Islet precursor cell (in vitro differentiated cells): Measurements from ENCODE around the gene TMPRSS11A.
A peak's percentile ranks its signal among the peaks of the same experiment; 100 is the strongest.

Experiments
- DNase-seq: peaks from one replicate; pipeline ENCODE4 v3.0.0-alpha.2; 2018

TMPRSS11A gene

DNA sequence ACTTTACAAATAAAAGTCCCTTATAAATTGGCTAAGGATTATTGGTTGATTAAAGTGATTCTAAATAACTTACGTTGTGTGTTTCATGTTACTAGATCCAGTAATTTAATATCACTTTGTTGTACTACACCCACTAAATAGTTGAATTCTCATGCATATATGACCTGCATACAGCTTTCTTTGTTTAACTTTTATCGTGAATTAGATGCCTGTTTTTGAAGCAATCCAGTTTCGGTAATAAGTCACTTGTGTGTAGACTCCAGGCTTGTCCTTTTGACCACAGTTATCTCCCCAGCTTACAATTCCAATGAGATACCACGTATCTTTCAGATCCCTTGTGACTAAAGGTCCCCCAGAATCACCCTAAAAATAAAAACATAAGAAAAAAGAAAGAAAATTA, 52.2 kb downstream of the TMPRSS11A start:
- DNase-seq, result no peak

DNA sequence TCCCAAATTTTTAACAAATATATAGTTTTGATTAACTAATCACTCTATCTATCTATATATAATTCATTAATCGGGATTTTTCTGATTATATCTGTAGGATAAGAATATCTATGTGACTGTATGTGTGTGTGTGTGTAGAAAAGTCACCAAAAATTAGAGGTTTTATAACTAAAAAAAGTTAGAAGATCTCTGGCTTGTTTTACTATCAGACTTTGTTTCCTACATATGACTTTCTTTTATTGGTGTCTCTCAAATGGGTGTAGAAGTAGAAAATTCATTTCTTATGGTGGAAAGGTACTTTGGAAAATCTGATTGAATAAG, 52.7 kb downstream of the TMPRSS11A start:
- DNase-seq, result no peak

DNA sequence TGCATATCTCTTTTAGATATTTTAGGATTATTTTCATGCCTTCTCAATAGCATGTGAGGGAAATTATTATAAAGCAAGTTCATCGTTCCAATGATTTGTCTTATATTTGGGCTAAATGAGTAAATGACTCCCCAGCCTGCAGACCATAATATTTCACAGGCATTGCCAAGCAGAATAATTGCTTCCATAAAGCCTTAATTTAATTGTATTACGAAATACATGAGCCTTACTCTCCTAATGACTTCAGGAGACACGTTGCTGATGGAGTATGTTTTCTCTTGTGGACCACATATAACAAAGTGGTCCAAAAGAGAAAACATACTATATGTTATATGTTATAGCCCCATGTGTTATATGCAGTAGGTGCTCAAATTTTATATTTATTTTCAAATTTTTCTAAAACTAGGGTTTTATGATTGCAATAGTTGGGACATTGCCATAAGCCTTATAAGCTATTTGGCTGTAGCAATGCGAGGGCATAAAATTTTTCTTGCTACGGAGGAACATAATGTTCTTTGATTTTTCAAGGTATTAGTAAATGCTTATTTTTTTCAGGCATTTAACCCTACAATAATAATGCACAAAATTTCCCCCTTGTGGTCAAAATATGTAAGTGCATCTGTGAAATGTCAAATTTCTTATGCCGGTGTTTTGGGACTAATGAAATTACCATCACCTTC, 53.2 kb downstream of the TMPRSS11A start:
- no peak for DNase-seq

DNA sequence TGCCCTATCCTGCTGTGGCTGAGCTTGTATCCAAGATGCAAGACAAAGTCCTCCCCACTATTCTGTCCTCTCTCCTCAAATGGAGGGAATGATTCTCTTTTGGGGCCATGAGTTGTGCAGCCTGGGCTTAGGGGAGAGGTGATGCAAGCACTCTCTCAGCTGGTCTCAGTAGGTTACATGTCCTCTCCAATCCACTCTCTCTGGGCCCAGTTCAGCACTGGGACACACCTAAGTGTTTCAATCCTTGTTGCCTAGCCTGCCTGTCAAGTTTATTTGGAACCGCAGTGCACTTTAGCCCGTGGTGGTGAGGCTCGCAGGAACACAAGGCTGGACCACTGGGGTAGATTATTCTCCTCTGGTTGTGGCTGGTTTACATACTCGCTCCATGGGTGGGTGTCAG, 55.6 kb downstream of the TMPRSS11A start:
- DNase-seq, result no peak

DNA sequence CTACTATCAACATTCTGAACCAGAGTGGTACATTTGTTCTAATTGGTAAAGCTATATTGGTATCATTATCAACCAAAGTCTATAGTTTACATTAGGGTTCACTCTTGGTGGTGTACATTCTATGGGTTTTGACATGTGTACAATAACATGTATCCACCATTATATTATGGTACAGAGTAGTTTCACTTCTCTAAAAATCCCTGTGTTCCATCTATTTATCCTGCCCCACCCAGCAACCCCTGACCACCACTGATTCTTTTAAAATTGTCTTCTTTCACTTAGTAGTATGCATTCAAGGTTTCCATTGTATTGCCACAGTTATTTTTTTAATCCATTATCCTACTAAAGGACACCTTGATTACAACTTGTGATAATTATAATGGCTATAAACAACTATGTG, 64.2 kb downstream of the TMPRSS11A start:
- no peak for DNase-seq

DNA sequence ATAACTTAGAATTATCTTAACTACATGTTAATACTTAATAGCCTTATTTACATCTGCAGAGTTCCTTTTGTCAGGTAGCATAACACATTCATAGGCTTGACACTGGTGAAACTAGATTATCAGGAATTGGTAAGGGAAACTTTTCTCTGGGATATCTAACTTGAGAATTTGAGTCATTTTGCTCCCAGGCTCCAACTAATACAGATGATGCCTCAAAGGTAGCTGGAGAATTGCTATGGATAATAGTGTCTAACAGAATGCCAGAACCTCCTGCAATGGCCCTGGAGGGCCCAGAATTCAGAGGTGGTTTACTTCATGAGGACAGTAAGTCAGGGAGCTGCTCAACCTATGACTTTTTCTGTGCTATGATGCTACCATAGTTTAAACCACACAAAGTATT, 65.6 kb downstream of the TMPRSS11A start:
- no peak for DNase-seq

DNA sequence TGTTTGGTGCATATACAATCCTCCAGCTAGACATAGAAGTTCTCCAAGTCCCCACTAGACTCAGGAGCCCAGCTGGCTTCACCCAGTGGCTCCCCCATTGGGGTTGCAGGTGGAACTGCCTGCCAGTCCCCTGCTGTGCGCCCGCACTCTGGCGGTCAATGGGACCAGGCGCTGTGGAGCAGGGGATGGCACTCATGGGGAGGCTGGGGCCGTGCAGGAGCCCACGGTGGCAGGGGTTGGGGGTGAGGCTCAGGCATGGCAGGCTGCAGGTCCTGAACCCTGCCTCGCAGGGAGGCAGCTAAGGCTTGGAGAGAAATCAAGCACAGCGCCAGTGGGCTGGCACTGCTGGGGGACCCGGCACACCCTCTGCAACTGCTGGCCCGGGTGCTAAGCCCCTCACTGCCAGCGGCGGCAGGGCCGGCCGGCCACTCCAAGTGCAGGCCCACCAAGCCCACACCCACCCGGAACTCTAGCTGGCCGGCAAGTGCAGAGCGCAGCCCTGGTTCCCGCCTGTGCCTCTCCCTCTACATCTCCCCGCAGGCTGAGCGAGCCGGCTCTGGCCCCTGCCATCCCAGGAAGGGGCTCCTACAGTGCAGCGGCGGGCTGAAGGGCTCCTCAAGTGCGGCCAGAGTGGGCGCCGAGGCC, 66.8 kb downstream of the TMPRSS11A start:
- no peak for DNase-seq

DNA sequence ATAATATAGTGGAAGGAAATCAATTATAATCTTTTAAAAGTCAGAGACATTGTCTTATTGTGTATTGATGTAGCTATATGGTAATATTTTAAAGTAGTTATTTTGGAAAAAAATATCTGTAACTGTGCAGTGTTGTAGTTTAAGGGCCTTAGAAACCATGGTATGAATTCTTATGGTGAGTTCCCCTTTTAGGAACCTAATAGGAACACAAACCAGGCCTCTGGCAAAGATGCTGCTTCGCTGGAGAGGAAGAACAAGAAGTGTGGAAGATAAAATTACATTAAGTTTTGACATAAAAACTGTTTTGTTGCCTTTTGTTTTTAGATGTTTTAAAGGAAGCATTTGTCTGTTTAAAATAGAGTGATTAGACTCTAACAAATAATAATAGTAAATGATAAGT, 68.6 kb downstream of the TMPRSS11A start:
- no peak for DNase-seq

DNA sequence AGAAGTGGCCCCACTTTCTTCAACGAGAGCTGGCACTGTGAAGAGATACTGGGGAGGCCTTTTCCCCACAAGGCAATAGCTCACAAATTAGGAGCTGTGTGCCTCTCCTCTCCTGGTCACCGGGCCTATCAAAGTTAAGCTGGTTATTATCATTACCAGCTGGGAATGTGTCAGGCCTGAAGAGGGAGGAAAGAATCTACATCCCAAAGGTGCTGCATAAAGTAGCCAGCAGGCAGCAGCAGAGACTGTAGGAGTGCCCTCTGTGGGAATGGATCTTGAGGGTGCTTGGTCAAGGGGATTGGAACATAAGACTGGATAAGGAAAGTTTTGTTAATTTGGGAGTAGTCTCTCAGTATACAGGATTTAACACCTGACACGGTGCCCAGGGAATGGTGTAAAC, 70.4 kb downstream of the TMPRSS11A start:
- DNase-seq, result peak; percentile 58

DNA sequence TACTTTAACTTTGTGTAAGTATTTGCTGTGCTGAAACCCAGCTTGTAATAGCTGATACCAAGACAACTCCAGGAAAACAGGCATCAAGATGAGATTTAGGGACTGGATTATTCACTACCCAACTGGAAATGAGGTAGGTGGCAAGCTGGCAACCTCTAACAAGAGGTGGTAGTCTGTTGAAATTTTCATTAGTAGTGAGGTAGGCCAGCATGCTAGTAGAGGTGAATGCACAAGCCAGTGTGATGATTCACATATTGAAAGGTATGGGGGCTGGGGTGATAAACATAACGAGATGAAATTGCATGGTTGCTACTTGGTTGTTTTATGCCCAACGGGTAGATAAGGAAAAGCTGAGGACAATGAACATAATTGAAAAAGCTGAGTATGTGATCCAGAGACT, 71.0 kb downstream of the TMPRSS11A start:
- no peak for DNase-seq

DNA sequence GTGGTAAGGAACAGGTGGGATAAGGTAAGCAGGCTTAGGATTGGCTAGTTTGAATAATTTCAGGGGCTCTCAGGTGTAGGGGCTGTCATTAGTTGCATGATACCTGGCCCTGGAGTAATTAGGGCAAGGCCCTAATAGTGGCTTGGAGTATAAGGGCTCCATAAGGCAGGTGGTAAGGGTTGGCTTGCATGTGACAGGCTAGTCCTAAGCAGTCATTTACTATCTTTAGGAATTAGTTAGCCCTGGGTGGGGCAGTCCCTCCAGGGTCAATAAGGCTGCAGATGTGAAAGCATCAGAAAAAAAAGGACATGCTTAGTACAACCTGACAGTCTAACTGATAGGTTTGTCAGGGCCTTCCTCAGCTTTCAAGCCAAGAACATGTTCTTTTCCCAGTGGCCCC, 71.6 kb downstream of the TMPRSS11A start:
- DNase-seq, result no peak

DNA sequence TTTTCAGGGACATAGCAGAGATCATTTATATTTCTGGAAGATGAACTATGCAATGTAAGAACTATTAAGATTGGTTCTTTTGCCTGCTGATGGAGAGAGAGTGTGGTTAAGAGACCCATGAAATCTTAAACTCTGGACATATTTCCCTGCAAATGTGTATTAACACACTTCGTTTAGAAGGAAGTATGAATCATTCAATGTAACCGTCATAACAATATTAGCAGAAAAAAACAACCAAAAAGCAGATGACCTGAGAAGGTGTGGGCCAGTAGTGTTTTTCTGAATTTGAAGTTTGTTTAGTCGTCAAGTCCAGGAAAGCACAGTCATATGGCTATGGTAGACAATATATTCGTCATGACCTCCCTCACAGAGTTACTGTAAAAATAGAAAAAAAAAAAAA, 77.0 kb downstream of the TMPRSS11A start:
- no peak for DNase-seq

DNA sequence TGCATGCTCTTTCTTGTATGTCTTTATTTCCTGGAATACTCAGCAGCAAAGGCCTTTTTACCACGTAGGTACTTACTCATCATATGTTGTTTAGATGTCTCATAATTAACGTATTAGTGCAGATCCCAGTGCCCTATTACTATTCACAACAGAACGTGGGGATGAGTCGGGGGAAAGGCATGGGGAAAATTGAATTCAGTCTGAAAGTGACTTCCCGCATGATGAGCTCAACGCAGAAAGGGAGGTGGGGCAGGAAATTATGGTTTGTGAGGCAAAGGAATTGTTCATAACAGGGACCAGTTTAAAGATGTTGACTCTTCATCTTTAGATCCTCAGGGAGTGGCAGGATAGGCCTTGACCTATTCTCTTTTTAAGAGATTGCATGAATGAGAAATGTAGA, 77.5 kb downstream of the TMPRSS11A start:
- DNase-seq, result peak; percentile 81

DNA sequence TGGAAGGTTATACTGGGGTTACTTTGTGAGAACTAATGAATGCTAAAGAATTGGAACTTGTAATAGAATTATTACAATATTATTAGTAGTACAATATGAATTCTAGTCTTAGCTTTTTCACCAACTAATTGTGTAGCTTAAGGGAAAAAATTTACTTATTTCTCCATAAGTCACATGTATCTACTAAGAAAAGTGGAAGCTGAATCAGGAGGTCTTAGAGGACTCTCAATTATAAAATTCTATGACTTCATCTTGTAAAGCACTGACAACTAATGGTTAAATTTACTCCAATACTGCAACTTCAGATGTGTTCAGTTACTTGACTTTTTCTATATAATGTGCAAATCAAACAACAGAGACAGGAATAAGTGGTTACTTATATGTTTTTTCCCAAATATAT, 78.6 kb downstream of the TMPRSS11A start:
- DNase-seq, result no peak

DNA sequence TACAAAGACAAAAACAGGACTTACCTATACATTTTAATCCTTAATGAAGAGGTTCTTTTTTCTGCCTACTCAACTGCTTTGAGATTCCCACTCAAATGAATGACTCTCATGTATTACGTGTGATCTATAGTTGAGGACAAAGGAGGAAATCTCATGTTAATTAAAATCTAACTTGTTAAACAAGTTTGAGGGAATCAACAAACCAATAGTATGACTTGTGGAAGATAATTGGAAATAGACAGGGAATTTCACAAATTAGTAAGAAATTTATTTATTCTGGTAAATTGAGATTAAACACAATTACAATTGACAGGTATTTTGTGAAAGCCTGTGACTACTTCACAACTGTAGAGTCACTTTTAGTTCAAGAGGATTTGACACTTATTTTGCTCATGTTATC, 79.4 kb downstream of the TMPRSS11A start, which contains the start of gene TMPRSS11D:
TMPRSS11D (minus strand) TSS at position 101 of the 400 bp plus-strand sequence; CDS start at position 32, 69 bp downstream.
- DNase-seq, result no peak

DNA sequence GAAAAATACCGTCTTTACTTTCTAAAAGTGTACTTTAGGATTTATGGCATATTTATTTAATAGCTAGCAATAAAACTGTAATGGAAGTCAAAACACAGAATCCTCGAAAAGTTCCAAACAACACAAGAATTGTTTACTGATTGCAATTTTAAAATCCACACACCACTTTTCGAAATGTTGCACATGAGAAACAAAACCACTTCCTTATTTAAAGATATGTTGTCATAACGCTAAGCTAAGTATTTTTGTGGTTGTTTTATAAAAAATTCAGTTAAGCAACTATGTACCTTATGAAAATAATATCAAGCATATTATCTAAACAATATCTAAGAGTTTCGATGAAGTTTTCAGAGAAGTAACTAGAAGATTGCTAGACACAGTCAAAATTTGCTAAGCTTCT, 79.8 kb downstream of the TMPRSS11A start:
- no peak for DNase-seq

DNA sequence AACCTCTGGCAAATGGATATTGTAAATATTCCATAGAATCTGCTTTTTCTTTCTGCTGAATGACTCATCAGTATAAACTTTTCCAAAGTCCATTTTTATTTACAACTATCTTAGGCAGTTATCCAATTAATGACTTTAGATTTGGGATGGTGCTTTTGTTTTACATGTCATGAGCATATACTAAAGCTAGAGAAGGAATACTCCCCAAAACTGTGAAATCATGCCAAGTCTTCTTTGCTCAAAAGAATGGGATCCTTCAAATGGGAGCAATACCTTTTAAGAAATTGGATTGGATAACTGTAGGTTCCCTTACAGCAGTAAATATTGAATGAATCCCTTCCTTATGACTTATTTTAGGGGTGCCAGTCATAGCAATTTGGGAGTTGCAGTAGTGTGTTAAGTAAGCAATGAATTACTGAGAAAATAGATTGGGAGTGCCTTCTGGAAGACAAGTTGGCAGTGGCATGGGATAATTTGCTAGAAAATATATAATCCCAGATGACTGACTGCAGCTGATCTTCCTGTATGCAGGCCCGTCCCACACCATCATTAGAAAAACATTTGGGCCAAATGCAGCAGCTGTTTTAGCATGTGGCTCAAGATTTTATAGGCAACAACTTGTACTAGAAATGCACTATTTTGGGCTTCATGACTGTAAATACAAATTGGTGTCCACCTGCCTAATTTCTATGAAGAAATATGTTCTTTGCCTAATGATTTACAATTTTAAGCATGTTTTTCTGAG, 82.3 kb downstream of the TMPRSS11A start:
- no peak for DNase-seq

DNA sequence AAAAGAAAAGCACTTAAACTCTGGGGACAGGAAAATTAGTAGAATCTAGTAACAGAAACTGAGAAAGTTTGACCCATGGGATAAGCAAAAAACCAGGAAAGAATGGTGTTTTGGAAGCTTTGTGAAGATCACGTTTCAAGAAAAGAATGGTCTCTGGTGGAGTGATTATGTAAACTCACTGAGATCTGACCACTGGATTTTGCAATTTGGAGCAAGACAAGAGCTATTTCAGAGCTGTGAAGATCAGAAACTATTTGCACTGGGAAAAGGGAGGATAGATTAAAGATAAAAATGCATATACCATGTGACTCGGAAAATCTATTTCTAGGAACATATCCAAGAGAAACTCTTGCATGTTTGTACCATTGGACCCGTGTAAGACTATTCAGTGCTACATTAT, 83.8 kb downstream of the TMPRSS11A start:
- no peak for DNase-seq

DNA sequence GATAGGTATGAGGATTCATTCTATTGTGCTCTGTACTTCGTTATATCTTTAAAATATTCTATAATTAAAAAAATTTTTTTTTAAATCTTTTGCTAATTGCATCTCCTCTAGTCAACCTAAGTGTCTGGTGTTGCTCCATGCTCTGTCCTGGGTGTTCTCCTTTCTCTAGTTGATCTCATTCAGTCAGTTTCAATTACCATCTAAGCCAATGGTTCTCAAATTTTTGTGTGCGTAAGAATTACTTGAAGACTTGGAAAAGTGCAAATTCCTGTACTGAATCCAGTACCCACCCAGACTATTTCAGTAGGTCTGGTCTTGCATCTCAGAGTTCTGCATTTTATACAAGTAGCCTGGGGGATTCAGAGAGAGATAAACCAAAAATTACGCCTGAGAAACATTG, 86.2 kb downstream of the TMPRSS11A start:
- no peak for DNase-seq

DNA sequence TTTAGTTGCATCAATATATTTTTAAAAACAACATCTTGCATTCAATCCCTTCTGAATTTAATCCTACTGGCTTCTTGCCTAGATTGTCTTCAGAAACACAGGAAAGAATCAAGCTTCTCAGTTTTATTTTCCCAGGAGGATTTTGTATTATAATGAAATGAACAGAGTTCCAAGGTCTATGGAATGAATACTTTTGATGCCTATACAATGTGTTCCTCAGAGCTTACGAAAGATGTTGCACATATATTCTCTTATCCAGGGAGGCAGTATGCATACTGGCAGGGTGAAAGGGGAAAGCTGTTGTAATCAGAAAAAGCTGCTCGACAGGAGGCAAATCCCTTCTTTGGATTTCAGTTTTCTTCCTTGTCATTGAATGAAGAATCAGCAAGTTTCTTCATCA, 88.3 kb downstream of the TMPRSS11A start:
- DNase-seq, result no peak

DNA sequence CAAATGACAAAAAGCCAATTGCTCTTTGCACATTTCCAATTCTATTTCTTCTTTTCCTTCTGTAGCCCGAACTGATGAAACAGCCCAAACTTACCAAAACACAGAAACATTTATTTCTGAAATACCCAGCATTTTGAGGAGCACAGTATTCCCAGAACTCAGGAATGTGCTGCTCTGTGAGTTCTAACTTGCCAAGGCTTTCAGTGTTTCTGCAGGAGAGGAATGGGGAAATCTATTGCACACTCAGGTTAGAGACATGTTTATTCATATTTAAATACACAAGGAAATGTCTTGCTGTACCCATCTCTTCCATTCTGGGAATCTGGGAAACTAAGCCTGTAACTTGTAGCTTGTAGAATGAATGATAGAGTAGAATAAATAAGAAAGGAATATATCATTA, 90.2 kb downstream of the TMPRSS11A start:
- no peak for DNase-seq

DNA sequence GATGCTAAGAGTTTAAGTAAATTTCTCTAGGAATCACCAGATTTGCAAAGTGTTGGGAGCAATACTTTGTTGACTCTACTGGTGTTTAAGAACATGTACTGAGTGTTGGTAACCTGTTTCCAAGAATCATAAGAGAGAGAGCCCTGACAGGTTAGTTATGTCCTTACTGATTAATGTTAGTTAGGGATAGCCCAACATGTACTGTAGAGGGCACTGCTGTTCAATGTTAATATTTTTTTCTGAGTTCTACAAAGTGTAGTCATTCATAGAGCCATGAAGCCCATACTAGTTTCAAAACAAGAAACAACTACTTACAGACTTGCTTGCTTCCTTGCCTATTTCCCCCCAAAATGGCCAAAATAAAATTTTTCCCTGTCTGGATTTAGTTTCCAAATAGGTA, 91.4 kb downstream of the TMPRSS11A start:
- DNase-seq, result no peak

DNA sequence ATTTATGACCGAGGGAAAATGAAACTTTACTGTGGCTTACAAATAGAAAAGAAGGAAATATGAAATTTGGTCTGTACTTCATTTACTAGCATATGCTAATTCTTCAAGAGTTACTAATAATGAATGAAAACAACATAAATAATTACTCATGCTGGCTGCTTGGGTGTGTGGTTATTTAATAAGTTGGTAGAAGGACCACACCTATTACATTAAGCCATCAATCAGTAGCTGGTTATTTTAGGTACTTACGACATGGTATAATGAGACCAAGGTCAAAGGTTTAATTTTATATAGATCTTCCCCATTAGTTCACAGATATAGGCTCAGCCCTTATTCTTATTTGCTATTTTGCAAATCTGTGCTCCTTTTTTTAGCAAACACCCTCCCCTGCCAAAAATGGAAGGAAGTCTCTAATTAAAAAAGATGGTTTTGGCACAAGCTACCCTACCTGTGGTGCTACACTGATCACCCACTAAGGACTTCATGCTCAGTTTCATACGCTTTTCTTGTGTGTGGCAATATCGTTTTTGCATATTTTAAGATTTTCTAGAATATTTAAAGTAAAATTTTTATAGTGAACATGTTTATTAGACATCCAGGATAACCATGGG, 93.6 kb downstream of the TMPRSS11A start:
- DNase-seq, result no peak

DNA sequence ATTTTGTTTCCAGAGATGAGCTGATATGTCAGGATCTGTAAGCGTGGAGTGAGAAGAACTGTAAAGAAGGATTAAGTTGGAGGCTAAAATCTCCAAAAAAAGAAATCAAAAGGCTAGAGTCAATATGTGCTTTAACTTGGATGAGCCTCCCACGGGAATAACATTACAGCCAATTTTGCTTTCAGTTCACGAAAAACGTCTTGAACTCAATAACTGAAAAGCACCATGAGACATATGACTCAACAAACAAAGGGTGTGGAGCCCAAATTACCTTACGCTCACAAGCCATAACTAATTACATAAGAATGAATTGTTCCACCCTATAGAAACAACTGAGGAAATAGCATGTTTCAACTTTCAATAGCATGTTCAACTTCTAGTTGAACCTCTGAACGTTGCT, 101.8 kb downstream of the TMPRSS11A start:
- no peak for DNase-seq
